ENCODE measurements around the gene RRP12. TPM values are rescaled to one million over a fixed set of nuclear protein-coding genes. Genes with fewer than 3 reads are reported as not detected.
A peak's percentile ranks its signal among the peaks of the same experiment; 100 is the strongest.

The RRP12 gene
- total and polyA plus RNA-seq, 2 experiments from 2014 or later = 17.6 to 17.7 TPM

- Histone ChIP-seq H3K9ac (no peak overlapping the region), H3K79me2 (ENCODE audit: insufficient read depth) (peaks cover 18% of the 10 kb centered on the region), H3K4me1 (ENCODE audit: insufficient read depth) (peaks cover 19% of the 10 kb centered on the region), H3K36me3 (ENCODE audit: low read depth) (no peaks in the 10 kb centered on the region), H3F3A (ENCODE audit: insufficient read depth) (peaks cover 29% of the 10 kb centered on the region), H4K20me1 (ENCODE audit: insufficient read depth) (no peaks in the 10 kb centered on the region), H3K9me3 (ENCODE audit: low read depth) (no peaks in the 10 kb centered on the region), H3K4me2 (ENCODE audit: unreplicated experiment) (no peak overlapping the region), H3K27me3 (replicated peaks; ENCODE audit: insufficient read depth) (0 out of 2 replicates have a peak, but pooled peaks cover 8% of the 10 kb centered on the region), H3K9me2 (ENCODE audit: insufficient read depth) (no peaks in the 10 kb centered on the region), H2AFZ (no peak overlapping the region), H3K4me3 (no peak overlapping the region), H3K27ac (no peak overlapping the region)
- in situ Hi-C loops (cut with MboI) = no loop called here
- no peak for TF ChIP-seq EZH2 (IDR thresholded peaks at IDR 0.05; ENCODE audit: insufficient read depth, poor library complexity, severe bottlenecking)
- no peak for TF ChIP-seq EZH2phosphoT487 (IDR thresholded peaks at IDR 0.05; ENCODE audit: insufficient read depth, low read depth)
- WGBS, 2 experiments (ENCODE audit: low coverage in 1 of 2, low lambda C conversion rate in 2 of 2, missing lambda C conversion rate in 2 of 2) = 44 to 47% methylated on average over 5 of the region's 5 CpGs
- no peak for DNase-seq
Measured at GRCh38 chr10:97336006-97336405, 65.1 kb downstream of the RRP12 start.

- Histone ChIP-seq H3K27ac (no peak overlapping the region), H3K4me1 (ENCODE audit: insufficient read depth) (peaks cover 19% of the 10 kb centered on the region), H2AFZ (peak overlapping the region; percentile 82), H3K9me2 (ENCODE audit: insufficient read depth) (no peaks in the 10 kb centered on the region), H3K4me3 (peak overlapping the region; percentile 94), H3K36me3 (ENCODE audit: low read depth) (no peaks in the 10 kb centered on the region), H3K9me3 (ENCODE audit: low read depth) (no peaks in the 10 kb centered on the region), H3F3A (ENCODE audit: insufficient read depth) (peaks cover 29% of the 10 kb centered on the region), H3K4me2 (ENCODE audit: unreplicated experiment) (peak overlapping the region; percentile 72), H3K79me2 (ENCODE audit: insufficient read depth) (peaks cover 26% of the 10 kb centered on the region), H3K9ac (peak overlapping the region; percentile 91), H4K20me1 (ENCODE audit: insufficient read depth) (no peaks in the 10 kb centered on the region), H3K27me3 (replicated peaks; ENCODE audit: insufficient read depth) (0 out of 2 replicates have a peak, but pooled peaks cover 8% of the 10 kb centered on the region)
- no peak for DNase-seq
- no peak for TF ChIP-seq EZH2 (IDR thresholded peaks at IDR 0.05; ENCODE audit: insufficient read depth, poor library complexity, severe bottlenecking)
- 4 to 5% methylated on average over 23 to 25 of the region's 25 CpGs for WGBS, 2 experiments (ENCODE audit: low coverage in 1 of 2, low lambda C conversion rate in 2 of 2, missing lambda C conversion rate in 2 of 2)
- in situ Hi-C loops (cut with MboI) = no loop called here
Measured at GRCh38 chr10:97335188-97335619, 65.9 kb downstream of the RRP12 start.

- Histone ChIP-seq H3K9me2 (ENCODE audit: insufficient read depth) (no peaks in the 10 kb centered on the region), H3K9me3 (ENCODE audit: low read depth) (no peaks in the 10 kb centered on the region), H3K27me3 (replicated peaks; ENCODE audit: insufficient read depth) (0 out of 2 replicates have a peak, but pooled peaks cover 8% of the 10 kb centered on the region), H4K20me1 (ENCODE audit: insufficient read depth) (no peaks in the 10 kb centered on the region), H3K4me1 (ENCODE audit: insufficient read depth) (peaks cover 19% of the 10 kb centered on the region), H2AFZ (peak within 1 kb of the TSS; percentile 89), H3K79me2 (ENCODE audit: insufficient read depth) (peaks cover 30% of the 10 kb centered on the region), H3K36me3 (ENCODE audit: low read depth) (no peaks in the 10 kb centered on the region), H3K27ac (peak within 1 kb of the TSS; percentile 88), H3K9ac (peak within 1 kb of the TSS; percentile 91), H3K4me3 (peak within 1 kb of the TSS; percentile 94), H3K4me2 (ENCODE audit: unreplicated experiment) (peak within 1 kb of the TSS; percentile 96), H3F3A (ENCODE audit: insufficient read depth) (peaks cover 29% of the 10 kb centered on the region)
- DNase-seq = peak; percentile 96
- in situ Hi-C loops (cut with MboI) = no loop called here
- TF ChIP-seq EZH2 (IDR thresholded peaks at IDR 0.05; ENCODE audit: insufficient read depth, poor library complexity, severe bottlenecking) = no peak
- TF ChIP-seq EZH2phosphoT487 (IDR thresholded peaks at IDR 0.05; ENCODE audit: insufficient read depth, low read depth) = no peak
- WGBS, 2 experiments (ENCODE audit: low coverage in 1 of 2, low lambda C conversion rate in 2 of 2, missing lambda C conversion rate in 2 of 2) = 1 to 5% methylated on average over 4 to 102 of the region's 103 CpGs
Measured at GRCh38 chr10:97334370-97335175, 66.6 kb downstream of the RRP12 start, which contains the start of gene FRAT2. Gene FRAT2 (minus strand): TSS chr10:97334729. CDS start chr10:97334572, 157 bp downstream.

- 1% methylated on average over 54 to 61 of the region's 89 CpGs for WGBS, 2 experiments (ENCODE audit: low coverage in 1 of 2, low lambda C conversion rate in 2 of 2, missing lambda C conversion rate in 2 of 2)
- no peaks in the 10 kb centered on the region for H3K9me2 ChIP-seq (ENCODE audit: insufficient read depth)
- peaks cover 38% of the 10 kb centered on the region for H3K79me2 ChIP-seq (ENCODE audit: insufficient read depth)
- peak; percentile 79 for DNase-seq
- H3K9me3 ChIP-seq (ENCODE audit: low read depth) = no peaks in the 10 kb centered on the region
- TF ChIP-seq EZH2phosphoT487 (IDR thresholded peaks at IDR 0.05; ENCODE audit: insufficient read depth, low read depth) = no peak
- no peak for TF ChIP-seq EZH2 (IDR thresholded peaks at IDR 0.05; ENCODE audit: insufficient read depth, poor library complexity, severe bottlenecking)
- peak overlapping the region; percentile 91 for H3K9ac ChIP-seq
- peak overlapping the region; percentile 94 for H3K4me3 ChIP-seq
- peak overlapping the region; percentile 89 for H2AFZ ChIP-seq
- 0 out of 2 replicates have a peak, but pooled peaks cover 8% of the 10 kb centered on the region for H3K27me3 ChIP-seq (replicated peaks; ENCODE audit: insufficient read depth)
- H3K27ac ChIP-seq = peak overlapping the region; percentile 88
- in situ Hi-C loops (cut with MboI) = no loop called here
- no peaks in the 10 kb centered on the region for H3K36me3 ChIP-seq (ENCODE audit: low read depth)
- H4K20me1 ChIP-seq (ENCODE audit: insufficient read depth) = no peaks in the 10 kb centered on the region
- H3F3A ChIP-seq (ENCODE audit: insufficient read depth) = peaks cover 29% of the 10 kb centered on the region
- peaks cover 19% of the 10 kb centered on the region for H3K4me1 ChIP-seq (ENCODE audit: insufficient read depth)
- peak overlapping the region; percentile 96 for H3K4me2 ChIP-seq (ENCODE audit: unreplicated experiment)
Measured at GRCh38 chr10:97333601-97334369, 67.4 kb downstream of the RRP12 start.

Data from GM23248 (cell line).